Mucosa of stomach (tissue), 1 donor: ENCODE measurements around the gene WWC2.

Experiments used
- H3K27me3 ChIP-seq: one replicate; pipeline ENCODE4 v1.7.0; 2013; ENCODE audit warnings: mild to moderate bottlenecking, low read length; ENCODE audit not compliant: control insufficient read depth, insufficient read depth
- H3K36me3 ChIP-seq: one replicate; pipeline ENCODE4 v1.7.0; 2013; ENCODE audit warnings: low read length; ENCODE audit not compliant: control insufficient read depth, insufficient read depth
- H3K4me1 ChIP-seq: one replicate; pipeline ENCODE4 v1.7.0; 2013; ENCODE audit warnings: mild to moderate bottlenecking, low read length; ENCODE audit not compliant: control insufficient read depth, insufficient read depth
- H3K4me3 ChIP-seq: one replicate; pipeline ENCODE4 v1.7.0; 2013; ENCODE audit warnings: low read length
- H3K9ac ChIP-seq: one replicate; pipeline ENCODE4 v1.7.0; 2013; ENCODE audit warnings: mild to moderate bottlenecking, low read length, moderate library complexity
- H3K9me3 ChIP-seq: one replicate; pipeline ENCODE4 v1.7.0; 2013; ENCODE audit warnings: mild to moderate bottlenecking, low read length, moderate library complexity; ENCODE audit not compliant: control insufficient read depth
- donor health status: Pancreatic carcinoma.

The WWC2 gene

DNA sequence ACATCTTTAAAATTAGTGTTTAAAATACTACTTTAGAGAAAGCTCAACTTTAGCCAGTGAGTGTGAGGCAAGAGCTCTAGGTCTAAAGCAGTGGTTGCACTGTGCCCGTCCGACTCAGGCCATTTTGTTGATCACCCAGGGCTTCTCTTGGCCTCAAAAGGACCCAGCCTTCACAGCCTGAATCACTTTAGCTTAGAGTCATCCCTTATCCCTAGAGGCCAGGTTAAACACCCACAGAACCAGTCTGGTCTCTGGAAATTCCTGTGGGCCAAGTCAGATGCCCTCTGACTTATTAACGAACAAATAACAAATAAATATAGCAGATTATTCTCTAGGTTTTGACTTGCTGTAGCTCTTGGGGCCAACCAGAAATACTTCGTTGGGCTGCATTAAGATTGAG lies 102.3 kb downstream of the WWC2 start:
- Histone ChIP-seq H3K9me3 (no peaks in the 10 kb centered on the region), H3K9ac (no peak overlapping the region), H3K4me3 (no peak overlapping the region), H3K36me3 (no peaks in the 10 kb centered on the region), H3K4me1 (no peaks in the 10 kb centered on the region), H3K27me3 (no peaks in the 10 kb centered on the region)

DNA sequence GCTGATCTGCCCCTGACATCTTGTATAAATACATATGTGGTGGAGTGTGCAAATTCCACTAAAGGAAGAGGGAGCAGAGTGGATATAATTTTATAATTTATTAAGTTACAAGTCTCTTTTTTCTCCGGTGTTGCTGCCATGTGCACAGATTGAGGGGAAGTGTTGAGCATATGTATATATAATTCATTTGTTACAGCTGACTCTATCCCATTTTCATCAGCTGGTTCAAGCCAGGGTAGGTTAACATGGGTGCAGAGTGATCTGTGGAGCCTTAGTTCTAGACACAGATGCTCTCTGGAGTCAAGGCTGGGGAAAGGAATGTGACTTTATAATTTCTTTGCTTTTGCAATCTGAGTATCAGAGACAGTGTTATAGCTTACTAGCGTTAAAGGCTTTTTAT lies 103.5 kb downstream of the WWC2 start:
- Histone ChIP-seq H3K4me1 (no peaks in the 10 kb centered on the region), H3K4me3 (no peak overlapping the region), H3K9ac (no peak overlapping the region), H3K36me3 (no peaks in the 10 kb centered on the region), H3K9me3 (no peaks in the 10 kb centered on the region), H3K27me3 (no peaks in the 10 kb centered on the region)

DNA sequence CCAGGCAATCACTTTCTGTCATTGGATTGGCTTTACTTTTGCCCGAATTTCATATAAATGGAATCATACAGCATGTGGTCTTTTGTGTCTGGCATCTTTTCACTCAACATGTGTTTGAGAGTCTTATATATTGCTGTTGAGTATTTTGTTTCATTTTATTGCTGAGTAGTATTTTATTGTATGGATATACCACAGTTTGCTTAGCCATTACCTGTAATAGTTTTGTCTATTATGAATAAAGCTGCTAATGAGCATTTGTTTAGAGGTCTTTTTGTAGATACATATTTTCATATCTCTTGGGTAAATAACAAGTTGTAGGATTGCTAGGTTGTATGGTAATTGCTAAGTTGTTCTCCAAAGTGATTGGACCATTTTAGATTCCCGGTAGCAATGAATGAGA lies 105.7 kb downstream of the WWC2 start:
- Histone ChIP-seq H3K36me3 (no peaks in the 10 kb centered on the region), H3K27me3 (no peaks in the 10 kb centered on the region), H3K4me1 (no peaks in the 10 kb centered on the region), H3K4me3 (no peak overlapping the region), H3K9me3 (no peaks in the 10 kb centered on the region), H3K9ac (no peak overlapping the region)

DNA sequence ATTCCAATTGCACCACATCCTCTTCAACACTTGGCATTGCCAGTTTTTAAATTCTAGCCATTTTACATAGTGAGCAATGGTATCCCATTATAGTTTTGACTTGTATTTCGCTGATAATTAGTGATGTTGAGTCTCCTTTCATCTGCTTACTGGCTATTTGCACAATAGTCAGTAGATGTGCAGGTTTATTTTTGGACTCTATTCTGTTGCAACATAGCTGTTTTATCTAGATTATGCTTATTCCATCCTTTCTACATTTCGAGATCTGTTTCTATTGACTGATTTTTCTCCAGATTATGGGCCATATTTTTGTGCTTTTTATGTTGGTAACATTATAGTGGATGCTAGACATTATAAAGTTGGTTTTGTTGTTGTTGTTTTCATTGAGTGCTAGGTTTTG lies 106.1 kb downstream of the WWC2 start:
- H3K4me1 ChIP-seq: no peaks in the 10 kb centered on the region

DNA sequence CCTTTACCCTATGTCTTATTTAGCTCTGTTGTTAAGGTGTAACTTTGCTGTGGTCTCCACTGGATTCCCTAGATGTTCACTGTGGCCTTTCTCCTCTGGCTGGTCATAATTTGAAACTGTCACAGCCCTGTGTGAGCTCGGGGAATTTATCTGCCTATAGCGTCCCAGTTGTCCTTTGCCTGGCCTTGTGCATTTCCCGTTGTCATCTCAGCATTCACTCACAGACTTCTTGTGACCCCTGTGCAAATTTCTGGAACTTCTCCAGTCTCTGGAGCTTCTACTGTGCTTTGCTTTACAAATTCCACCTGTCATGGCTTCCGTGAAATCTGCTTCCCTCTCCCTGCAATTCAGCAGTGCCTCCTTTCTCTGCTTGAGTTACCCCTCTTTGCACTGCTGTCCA lies 106.7 kb downstream of the WWC2 start:
- Histone ChIP-seq H3K4me1 (no peaks in the 10 kb centered on the region), H3K36me3 (no peaks in the 10 kb centered on the region), H3K27me3 (no peaks in the 10 kb centered on the region), H3K9ac (no peak overlapping the region), H3K4me3 (no peak overlapping the region), H3K9me3 (no peaks in the 10 kb centered on the region)

More for the DNA sequence above, 106.1 kb downstream of the WWC2 start:
- H3K9me3 ChIP-seq: no peaks in the 10 kb centered on the region
- no peak overlapping the region for H3K9ac ChIP-seq
- H3K4me3 ChIP-seq: no peak overlapping the region
- H3K36me3 ChIP-seq: no peaks in the 10 kb centered on the region
- H3K27me3 ChIP-seq: no peaks in the 10 kb centered on the region

DNA sequence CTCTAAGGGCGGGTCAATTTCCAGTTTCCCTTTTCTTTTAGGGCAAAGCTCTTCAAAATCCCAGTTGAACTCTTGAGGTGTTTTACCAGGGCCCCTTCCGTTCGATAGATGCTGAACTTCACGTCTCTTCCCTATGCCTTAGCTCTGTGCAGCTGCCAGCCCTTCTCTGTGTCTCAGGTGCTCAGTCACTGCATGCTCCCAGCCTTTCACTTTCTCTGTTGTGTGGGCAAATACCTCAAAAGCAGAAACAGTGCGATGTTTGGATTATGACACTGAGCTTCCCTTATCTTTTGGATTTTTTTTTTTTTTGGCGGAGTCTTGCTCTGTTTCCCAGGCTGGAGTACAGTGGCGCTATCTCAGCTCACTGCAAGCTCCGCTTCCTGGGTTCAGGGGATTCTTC lies 112.5 kb downstream of the WWC2 start:
- no peaks in the 10 kb centered on the region for H3K27me3 ChIP-seq
- H3K9ac ChIP-seq: no peak overlapping the region
- no peaks in the 10 kb centered on the region for H3K4me1 ChIP-seq
- no peak overlapping the region for H3K4me3 ChIP-seq
- no peaks in the 10 kb centered on the region for H3K9me3 ChIP-seq
- H3K36me3 ChIP-seq: no peaks in the 10 kb centered on the region

DNA sequence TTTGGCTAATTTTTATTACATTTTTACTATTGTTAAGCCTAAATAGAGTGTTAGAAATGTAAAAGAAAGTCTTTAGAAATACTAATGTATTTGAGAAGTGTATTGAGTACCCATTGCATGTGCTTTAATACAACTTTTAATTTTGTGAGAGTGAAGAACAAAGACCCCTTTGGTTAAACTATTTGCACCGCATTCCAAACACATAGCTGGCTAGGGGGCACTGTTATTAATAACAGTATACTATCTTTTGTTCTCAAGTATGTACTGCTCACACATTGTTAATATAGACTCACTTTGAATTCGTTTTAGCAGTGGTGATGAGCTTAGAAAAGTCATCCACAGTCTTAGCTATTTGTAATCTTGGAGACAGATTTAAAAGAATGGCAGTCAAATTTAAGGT lies 114.9 kb downstream of the WWC2 start:
- no peaks in the 10 kb centered on the region for H3K36me3 ChIP-seq
- H3K9ac ChIP-seq: no peak overlapping the region
- H3K9me3 ChIP-seq: no peaks in the 10 kb centered on the region
- no peaks in the 10 kb centered on the region for H3K27me3 ChIP-seq
- H3K4me3 ChIP-seq: no peak overlapping the region
- H3K4me1 ChIP-seq: no peaks in the 10 kb centered on the region

DNA sequence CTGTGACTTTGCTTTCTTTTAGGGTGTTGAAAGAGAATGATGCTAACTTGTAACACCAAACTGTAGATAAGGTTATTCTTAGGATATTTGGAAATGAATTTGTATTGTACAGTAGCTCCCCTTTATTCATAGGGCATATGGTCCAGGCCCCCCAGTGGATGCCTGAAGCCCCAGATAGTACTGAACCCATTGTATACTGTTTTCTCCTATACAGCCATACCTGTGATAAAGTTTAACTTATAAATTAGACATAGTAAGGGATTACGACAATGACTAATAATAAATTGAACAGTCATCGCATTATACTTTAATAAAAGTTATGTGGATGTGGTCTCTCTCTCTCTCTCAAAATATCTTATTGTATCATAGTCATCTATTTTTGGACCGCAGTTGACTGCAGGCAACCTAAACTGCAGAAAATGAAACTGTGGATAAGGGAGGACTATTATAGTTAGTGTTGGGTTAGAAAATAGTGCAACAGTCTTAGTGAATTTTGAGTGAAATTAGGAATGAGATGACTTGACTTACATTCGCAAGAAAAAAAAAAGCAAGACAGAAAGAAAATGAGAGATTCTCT lies 115.9 kb downstream of the WWC2 start:
- Histone ChIP-seq H3K9ac (no peak overlapping the region), H3K27me3 (no peaks in the 10 kb centered on the region), H3K9me3 (no peaks in the 10 kb centered on the region), H3K4me3 (no peak overlapping the region), H3K4me1 (no peaks in the 10 kb centered on the region), H3K36me3 (no peaks in the 10 kb centered on the region)

DNA sequence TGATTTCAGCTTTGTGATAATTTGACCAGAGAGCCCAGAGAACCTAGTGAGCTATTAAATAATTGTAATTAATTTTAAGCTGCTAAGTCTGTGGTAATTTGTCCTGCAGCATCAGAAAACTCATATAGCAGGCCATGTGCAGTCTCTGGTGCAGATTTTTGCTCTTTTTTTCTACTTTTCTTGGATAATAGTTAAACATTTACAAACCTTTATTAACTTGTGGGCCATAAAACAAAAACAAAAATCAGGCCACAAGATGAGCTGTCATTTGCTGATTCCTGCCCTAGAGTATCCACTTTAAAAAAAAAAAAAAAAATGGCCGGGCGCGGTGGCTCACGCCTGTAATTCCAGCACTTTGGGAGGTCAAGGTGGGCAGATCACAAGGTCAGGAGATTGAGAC lies 121.2 kb downstream of the WWC2 start:
- Histone ChIP-seq H3K36me3 (no peaks in the 10 kb centered on the region), H3K4me1 (no peaks in the 10 kb centered on the region), H3K27me3 (no peaks in the 10 kb centered on the region), H3K9me3 (no peaks in the 10 kb centered on the region), H3K9ac (no peak overlapping the region), H3K4me3 (no peak overlapping the region)

DNA sequence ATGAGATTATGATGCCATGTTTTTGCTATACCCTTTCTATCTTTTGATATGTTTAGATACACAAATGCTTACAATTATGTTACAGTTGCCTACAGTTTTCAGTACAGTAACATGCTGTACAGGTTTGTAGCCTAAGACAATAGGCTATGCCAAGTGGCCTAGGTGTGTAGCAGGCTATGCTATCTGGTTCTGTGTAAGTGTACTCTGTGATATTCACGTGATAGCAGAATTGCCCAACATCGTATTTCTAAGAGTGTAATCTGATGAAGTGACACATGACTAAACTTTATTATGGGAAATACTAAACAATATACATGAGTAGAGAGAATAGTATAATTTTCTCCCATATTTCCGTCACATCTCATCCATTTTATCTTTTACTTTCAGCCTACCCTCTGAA lies 124.0 kb downstream of the WWC2 start:
- Histone ChIP-seq H3K27me3 (no peaks in the 10 kb centered on the region), H3K4me3 (no peak overlapping the region), H3K9me3 (no peaks in the 10 kb centered on the region), H3K9ac (no peak overlapping the region), H3K36me3 (no peaks in the 10 kb centered on the region), H3K4me1 (no peaks in the 10 kb centered on the region)

DNA sequence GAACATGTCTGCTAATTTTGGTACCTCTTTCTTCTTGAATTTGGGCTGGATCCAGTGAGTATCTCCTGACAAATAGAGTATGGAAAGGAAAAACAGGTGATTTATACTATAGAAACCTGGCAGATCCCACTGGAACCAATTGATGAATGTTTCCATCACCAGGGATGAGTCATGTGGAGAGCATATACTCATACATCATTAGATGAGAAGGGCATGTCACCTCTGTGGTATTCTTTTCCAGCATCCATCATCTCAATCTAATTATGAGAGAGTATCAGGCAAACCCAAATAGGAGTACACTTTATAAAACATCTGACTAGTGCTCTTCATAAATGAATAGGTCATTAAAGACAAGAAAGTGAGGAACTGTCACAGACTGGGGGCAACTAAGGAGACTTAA lies 130.3 kb downstream of the WWC2 start:
- Histone ChIP-seq H3K4me1 (no peaks in the 10 kb centered on the region), H3K36me3 (no peaks in the 10 kb centered on the region), H3K9me3 (no peaks in the 10 kb centered on the region)

DNA sequence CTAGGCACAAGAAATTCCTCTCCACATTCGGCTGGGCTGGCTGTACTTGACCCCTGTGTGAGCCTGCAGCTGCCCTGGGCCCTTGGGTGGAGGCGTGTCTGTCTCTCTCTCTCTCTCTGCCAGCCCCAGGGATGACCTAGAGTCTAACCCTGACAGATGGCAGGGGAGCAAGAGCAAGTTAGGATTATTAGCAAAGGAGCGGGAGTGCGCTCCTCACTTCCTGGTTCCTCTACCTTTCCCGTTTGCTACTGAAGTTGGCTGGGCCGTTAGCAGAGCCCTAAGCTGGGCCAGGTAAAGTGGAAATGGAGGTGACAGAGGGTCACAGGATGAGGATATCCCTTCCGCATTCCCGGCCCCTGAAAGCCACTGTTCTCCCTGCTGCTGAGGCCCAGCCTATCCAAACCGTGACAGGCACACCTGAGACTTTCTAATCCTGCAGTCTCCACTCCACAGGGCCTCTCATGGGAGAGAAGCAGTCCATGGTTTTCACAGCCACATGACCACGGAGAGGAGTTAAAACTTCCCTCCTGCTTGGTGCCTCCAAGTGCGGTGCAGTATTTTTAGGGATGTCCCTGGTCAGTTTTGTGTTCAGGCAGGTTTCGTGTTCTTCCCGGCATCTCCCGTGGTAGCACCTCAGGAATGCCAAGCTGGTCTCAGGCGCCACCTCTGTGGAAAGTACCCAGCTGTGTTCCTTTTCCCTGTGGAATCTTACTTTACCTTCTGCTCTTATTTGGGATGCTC lies 141.7 kb downstream of the WWC2 start:
- H3K4me1 ChIP-seq: peaks cover 12% of the 10 kb centered on the region
- H3K4me3 ChIP-seq: no peak overlapping the region
- H3K9ac ChIP-seq: no peak overlapping the region
- H3K9me3 ChIP-seq: no peaks in the 10 kb centered on the region
- no peaks in the 10 kb centered on the region for H3K27me3 ChIP-seq
- no peaks in the 10 kb centered on the region for H3K36me3 ChIP-seq

More for the DNA sequence above, 130.3 kb downstream of the WWC2 start:
- H3K27me3 ChIP-seq: no peaks in the 10 kb centered on the region
- no peak overlapping the region for H3K4me3 ChIP-seq
- no peak overlapping the region for H3K9ac ChIP-seq

DNA sequence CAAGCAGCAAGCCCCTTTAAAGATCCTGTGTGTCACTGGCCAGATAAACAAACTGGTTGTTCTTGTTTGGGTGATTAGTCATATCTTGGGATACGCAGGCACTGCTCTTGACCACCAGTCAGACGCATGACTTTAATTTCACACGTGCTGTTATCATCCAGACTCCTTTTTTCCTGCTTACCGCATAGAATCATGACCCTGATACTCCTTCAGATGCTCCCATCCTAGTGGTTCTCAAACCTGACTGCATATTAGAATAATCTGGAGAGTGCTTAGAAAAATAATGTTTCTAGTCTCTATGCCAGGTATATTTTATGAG lies 142.2 kb downstream of the WWC2 start:
- no peaks in the 10 kb centered on the region for H3K27me3 ChIP-seq
- H3K4me3 ChIP-seq: no peak overlapping the region
- no peak overlapping the region for H3K9ac ChIP-seq
- H3K4me1 ChIP-seq: peaks cover 12% of the 10 kb centered on the region
- no peaks in the 10 kb centered on the region for H3K36me3 ChIP-seq
- H3K9me3 ChIP-seq: no peaks in the 10 kb centered on the region
